DMS114 treated with DMSO at 0.1 percent for 48 hours (cell line): ENCODE results near the gene NUAK2.

Source experiments
- DNase-seq: peaks from one replicate; lab custom pipeline; 2025; ENCODE audit not compliant: unreplicated experiment; lab: John Stamatoyannopoulos, UW

The NUAK2 gene

DNA sequence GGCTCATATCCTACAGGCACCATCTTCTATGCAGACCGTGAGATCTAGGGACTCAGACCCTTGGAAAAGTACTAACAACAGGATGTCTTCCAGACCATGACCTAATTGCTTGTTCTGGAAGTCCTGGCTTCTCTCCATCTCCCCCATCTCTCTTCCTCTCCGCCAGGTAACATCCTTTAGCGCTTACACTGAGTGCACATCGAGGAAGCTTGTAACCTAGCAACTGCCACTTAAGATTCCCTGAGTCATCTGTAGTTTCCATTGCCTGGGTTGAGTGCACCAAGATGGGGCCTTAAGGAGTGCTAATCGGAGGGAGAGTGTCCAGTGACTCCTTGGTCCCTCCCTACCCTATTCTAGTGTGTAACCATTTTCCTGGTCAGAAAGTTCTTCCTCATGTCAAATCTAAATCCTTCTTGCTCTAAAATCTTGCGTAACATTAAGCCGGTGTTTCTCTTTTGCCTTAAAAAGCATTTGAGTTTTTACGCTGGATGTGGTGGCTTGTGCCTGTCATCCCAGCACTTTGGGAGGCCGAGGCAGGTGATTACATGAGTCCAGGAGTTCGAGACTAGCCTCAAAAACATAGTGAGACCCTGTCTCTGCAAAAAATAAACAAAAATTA is 25.5 kb upstream of the NUAK2 start:
- no peak for DNase-seq

DNA sequence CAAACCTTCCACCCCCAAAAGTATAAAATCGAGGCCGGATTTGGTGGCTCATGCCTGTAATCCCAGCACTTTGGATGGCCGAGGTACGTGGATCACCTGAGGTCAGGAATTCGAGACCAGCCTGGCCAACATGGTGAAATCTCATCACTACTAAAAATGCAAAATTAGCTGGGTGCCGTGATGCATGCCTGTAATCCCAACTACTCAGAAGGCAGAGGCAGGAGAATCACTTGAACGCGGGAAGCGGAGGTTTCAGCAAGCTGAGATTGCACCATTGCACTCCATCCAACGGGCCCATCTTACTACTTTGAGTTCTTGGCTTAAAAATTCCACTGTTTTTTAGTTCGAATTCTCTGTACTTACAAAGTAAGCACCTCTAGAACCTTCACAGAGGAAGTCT is 24.2 kb upstream of the NUAK2 start:
- DNase-seq, result no peak

GRCh38 chr1:205344066-205344928 is 22.8 kb upstream of the NUAK2 start:
- no peak for DNase-seq

DNA sequence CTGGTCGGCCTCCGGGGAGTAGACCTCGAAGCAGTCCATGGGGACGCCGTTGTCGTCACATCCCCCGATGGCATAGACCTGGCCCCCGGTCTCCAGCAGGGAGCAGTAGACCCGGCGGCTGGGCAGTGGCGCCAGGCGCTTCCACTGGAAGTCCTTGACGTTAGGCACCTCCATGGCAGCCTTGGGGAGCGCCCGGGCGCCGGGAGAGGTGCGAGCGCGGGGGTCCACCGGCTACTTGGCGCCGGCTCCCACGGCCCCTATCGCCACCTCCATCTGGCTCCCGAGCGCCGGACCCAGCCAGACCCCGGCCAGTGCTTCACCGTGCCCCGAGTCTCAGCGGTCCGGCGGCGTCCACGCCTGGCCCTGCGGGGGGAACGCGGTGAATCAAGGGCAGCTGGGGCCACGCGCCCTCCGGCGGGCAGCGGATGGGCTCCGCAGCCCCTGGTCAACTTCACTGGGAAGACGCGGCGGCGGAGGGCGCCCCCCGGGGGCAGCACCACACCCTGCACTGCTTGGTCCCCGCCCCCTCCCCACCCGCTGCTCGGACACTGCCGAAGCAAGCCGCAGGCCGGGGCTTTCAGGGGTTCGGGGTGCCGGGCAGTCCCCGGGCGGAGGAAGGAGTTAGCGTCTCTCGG is 22.0 kb upstream of the NUAK2 start:
- DNase-seq, result no peak

DNA sequence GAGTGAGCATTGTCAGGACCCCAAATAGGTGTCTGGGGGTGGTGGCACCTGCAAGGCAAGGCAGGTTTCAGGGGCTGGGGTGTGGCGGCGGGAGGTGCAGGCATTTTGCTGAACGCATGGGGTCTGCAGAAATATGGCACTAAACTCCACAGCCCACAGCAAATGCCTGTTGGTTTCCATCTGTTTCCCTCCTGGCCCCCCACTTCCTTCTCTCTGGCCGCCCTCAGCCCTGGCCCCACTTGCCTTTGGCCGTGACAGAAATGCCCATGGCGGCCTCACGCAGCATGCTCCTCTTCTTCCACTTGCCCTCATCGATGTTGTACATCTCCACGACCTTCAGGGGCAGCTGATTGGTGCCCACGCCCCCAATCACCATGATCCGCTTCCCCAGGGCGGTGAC is 21.4 kb upstream of the NUAK2 start:
- no peak for DNase-seq

DNA sequence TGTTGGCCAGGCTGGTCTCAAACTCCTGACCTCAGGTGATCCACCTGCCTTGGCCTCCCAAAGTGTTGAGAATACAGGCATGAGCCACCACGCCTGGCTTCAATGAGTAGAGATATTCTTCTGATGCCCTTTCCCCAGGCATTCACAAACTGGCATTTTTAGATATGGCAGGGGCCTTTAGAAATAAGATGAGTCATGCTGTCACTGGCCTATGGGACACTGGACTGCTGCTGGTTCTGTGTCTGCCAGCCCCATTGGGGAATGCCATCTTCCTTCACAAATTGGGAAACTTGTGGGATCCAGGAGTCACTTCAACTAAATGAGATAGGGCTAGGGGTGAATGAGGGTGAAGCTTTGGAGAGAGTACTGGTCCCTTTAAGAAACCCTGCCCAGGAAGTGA is 19.1 kb upstream of the NUAK2 start:
- no peak for DNase-seq

DNA sequence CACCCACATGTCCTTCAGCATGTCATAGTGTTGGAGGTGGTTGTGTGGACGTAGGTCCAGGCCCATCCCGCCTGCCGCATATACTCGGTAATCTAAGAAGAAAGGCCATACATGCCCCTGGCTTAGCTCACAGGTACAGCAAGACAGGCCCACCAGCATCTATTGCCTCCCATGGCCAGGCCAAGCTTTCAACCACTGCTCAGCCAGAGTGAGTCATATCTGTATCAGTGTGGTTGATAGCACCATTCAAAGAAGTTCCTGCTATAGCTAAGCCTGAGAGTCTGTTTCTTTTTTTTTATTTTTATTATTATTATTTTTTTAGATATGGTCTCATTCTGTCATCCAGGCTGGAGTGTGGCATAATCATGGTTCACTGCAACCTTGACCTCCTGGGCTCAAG is 18.2 kb upstream of the NUAK2 start:
- DNase-seq, result no peak

DNA sequence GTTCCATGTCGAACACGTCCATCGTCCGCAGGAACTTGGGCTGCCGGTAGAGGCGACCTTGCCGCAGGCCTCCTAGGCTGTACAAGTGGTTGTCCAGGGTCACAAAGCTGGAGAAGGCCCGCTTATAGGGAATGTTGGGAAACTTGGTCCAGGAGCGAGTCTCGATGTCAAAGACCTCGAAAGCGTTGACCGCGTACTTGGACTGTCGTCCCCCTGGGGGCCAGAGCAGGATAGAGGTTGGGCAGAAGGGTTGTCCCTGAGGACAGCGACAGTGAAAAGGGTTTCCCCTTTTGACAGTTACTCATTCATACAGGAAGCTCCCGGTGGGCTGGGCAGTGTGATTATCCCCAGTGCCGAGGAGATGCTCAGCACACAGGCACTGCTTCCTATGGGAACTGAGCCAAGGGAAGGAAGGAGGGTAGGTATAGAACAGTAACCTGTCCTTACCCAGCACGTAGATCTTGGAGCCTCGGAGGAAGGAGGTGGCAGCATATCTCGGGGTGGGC is 17.7 kb upstream of the NUAK2 start:
- DNase-seq, result no peak

DNA sequence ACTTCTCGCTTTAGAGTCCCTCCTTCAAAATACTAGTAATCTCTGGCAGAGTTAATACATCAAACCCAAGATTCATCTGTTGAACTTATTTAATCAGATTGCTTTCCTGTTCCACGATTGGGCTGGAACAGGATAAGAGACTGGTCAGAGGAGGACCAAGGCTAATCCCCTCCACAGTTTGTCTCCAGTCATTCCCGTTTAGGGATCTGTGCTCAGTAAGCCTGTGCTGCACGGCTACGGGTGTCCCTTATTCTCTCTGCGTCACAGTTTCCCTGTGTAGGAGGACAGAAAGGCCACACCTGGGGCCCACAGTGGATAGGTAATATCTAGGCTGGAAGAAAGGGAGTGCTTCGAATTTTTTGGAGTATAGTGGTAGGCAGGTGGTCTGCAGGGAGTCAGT is 16.5 kb upstream of the NUAK2 start:
- no peak for DNase-seq

DNA sequence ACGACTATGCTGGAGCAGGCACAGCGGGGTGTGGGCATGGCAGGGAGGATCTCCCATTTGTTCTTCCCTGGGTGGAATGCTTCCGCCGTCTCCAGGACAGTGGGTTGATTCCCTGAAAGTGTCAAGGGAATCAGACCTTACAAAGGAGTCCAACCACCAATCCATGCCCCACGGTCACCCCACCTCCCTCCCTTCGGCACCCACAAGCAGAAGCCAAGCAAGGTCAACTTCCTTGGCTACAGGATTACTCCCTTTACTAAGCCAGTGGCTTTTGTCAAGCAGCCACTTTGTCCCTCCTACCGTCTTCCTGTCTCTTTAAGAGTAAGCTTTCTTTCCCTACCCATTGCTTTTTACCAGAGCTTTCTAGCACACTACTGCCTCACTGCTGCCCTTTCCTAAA is 15.9 kb upstream of the NUAK2 start:
- no peak for DNase-seq

DNA sequence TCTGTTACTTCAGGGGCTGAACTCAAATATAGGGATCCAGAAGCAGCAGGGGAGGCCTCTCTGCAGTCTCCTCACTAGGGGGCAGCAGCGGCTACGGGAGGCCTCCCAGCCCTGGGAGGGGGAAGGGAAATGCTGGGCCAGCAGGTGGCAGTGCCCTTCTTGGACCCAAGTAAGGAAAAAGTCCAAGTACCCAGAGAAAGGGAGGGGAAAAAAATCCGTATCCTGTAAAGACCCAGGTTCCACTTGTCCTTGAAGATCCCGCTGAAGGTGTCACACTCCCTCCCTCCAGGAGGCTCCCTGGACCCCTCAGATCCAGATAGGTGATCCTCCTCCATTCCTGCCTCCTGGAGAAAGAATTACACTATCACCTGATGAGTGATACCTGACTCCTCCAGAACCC is 14.1 kb upstream of the NUAK2 start:
- peak; percentile 58 for DNase-seq

DNA sequence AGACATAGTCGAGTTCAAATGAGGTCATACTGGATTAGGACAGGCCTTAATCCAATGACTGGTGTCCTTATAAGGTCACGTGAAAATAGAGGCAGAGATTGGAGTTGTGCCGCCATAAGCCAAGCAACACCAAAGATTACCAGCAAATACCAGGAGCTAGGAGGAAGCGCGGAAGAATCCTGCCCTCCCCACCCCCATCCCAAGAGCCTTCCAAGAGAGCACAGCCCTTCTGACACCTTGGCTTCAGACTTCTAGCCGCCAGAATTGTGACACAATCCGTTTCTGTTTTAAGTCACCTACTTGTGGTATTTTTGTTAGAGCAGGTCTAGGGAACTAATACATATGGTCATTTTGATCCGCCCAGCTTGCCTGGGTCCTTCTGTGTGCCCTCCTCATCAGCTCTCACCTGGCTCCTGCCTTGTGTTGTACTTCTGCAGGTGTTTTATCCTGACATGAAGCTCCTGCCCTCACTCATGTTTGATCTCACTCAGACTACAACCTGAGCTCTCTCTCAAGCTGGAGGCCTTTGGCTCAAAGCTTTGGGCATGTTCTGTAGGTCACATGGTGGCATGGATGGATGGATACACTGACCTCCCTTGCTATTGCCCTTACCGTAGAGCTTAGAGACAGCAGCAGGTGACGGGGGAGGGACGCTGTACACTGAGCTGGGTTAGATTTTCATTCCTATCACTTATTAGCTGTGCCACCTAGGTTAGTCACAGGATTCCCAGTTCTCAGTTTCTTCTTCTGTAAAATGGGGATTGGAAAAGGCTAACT is 10.7 kb upstream of the NUAK2 start:
- DNase-seq, result no peak

DNA sequence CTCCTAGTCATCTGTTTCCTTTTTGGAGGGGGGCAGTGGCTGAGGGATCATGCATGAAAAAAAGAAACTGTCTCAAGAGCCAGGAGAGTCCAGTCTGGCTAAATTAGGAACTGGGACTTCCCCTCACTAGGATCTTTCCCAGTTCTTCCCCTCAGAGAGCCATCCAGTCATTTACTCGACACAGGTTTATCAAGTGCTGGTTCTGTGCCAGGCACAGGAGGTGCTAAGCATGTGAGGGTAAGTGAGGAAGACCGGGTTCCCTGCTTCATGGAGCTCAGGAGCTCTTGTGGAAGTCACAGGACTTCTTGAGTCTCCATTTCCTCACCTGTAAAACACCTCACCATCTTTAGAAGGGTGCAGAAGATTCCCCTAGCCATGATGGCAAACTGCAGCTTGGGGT is 8.6 kb upstream of the NUAK2 start:
- no peak for DNase-seq

GRCh38 chr1:205329719-205330118 is 8.2 kb upstream of the NUAK2 start:
- DNase-seq, result no peak

DNA sequence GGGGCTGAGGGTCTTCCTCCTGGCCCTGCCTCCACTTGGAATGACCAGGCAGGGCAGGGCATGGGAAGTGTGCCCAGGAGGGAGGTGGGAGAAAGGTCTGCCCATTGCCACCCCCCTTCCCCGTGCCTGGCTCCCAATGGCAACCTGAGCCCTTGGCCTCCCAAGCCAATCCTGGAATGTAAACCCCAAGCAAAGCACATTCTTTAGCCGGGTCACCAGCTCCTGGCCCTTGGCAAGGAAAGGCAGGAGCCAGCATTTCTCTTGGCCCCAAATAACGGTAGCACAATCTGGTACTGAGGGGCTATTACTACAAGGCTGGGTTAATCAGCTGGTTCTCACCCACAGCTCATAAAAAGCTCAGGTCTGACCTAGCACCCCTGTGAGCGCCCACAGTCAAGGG is 6.9 kb upstream of the NUAK2 start:
- DNase-seq, result no peak

DNA sequence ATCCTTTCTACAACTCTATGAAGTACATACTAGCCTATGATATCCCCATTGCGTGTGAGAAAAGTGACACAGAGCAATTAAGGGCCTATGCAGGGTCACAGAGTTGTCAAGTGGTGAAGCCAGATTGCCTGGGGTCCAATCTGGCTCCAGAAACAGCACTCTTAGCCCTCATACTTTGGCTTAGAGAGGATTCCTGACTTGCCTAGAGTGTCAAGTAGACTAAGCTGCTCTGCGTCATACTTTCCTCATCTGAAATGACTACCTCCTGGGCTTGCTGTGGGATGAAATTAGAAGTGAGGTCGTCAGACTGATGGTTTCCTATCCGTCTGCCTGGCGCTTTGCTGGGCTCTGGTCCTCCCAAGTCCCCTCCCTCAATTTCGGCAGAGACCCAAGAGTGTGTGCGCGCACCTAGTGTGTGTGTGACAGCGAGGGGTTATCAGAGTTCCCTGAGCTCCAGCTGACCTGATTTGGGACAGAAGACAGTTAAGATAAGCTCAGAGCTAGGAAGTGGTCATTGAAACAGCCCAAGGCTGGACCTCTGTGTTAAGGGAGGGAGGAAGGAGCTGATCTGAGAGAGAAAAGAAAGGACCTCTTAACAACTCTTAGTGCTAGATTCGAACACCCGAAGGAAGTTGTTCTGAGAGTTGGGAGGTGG is 5.4 kb upstream of the NUAK2 start:
- DNase-seq, result no peak

DNA sequence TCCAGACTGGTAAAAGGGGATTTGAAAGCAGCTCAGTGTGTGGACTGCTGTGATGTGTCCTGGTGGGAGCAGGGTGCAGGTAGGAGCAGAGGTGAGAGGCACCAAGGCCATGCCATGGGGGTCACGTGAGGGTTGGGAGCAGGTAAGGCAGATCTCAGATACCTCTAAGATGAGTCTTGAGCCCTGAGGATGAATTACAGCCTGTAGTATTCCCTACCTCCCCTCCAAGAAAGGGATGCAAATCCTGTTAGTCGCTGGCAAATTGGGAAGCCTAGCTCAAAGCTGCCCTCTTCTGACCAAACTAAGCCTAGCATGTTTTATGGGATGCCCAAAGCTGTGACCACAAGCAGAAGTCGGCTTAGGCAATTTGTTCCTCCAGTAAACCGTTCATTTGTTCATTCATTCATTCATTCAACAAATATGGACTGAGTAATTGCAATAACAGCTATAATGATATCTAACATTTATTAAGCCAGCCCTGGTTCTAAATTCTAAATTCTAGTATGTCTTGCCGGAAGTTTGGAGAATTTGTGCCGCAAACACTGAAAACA is 3.9 kb upstream of the NUAK2 start:
- DNase-seq, result peak; percentile 55

GRCh38 chr1:205324781-205325180 is 3.2 kb upstream of the NUAK2 start:
- DNase-seq, result no peak

DNA sequence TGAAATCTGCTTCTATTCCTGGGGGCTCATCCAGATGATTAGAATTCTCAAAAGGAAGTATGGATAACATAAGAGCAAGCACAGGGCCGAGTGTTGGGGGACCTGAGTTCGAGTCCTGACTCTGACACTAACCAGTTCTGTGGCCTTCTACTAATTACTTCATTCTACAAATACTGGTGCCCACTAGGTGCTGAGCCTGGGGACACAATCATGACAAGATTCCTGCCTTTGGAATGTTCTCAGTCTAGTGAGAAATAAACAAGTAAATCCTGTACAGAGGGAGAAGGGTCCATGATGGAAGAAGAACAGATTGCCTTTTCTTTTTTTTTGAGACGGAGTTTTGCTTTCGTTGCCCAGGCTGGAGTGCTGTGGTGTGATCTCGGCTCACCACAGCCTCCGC is 2.2 kb upstream of the NUAK2 start:
- no peak for DNase-seq

DNA sequence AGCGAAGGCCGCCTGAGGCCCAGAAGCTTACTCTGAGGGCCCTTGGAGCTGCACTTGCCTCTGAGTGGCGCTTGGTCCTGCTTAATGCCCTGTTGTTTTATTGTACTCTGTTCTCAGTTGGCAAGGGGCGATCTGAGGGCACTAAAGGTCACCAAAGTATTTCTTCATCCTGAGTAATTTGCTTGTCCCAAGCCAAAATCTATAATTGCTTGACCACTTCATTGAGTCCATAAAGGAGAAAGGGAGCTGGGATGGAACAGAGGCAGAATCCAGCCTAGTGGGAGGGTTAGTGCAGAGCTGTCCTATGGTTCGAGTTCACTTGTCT is 376 bp upstream of the NUAK2 start:
- no peak for DNase-seq
